NCI-H345 (cell line): ENCODE data around the gene CDC73.
"Not testable (repeated sequence)": the region's sequence is repeated elsewhere in the genome, so short reads cannot be mapped to it uniquely, and the experiment has no call there.

Experiments
- DNase-seq: peaks from one replicate; lab custom pipeline; 2025; lab: John Stamatoyannopoulos, UW

CDC73 gene

GRCh38 chr1:193114485-193115095 is 7.2 kb upstream of the CDC73 start:
- no peak for DNase-seq

GRCh38 chr1:193115629-193116227 is 6.1 kb upstream of the CDC73 start:
- no peak for DNase-seq

GRCh38 chr1:193117167-193117566 is 4.7 kb upstream of the CDC73 start:
- DNase-seq: not testable (repeated sequence)

- DNase-seq: no peak
These were observed 3.6 kb upstream of the CDC73 start for GRCh38 chr1:193118194-193118593.

- no peak for DNase-seq
These were observed 2.8 kb upstream of the CDC73 start for GRCh38 chr1:193118803-193119730.

GRCh38 chr1:193120604-193121166 is 1.1 kb upstream of the CDC73 start:
- DNase-seq: no peak

GRCh38 chr1:193123751-193124150 is 1.9 kb downstream of the CDC73 start:
- no peak for DNase-seq

GRCh38 chr1:193125369-193125768 is 3.5 kb downstream of the CDC73 start:
- DNase-seq: no peak

GRCh38 chr1:193131266-193131860 is 9.5 kb downstream of the CDC73 start:
- no peak for DNase-seq

GRCh38 chr1:193140254-193140653 is 18.4 kb downstream of the CDC73 start:
- no peak for DNase-seq

- no peak for DNase-seq
These were observed 20.0 kb downstream of the CDC73 start for GRCh38 chr1:193141804-193142203.

GRCh38 chr1:193142409-193142808 is 20.6 kb downstream of the CDC73 start:
- DNase-seq: no peak

GRCh38 chr1:193143285-193143684 is 21.5 kb downstream of the CDC73 start:
- no peak for DNase-seq

GRCh38 chr1:193144361-193144938 is 22.6 kb downstream of the CDC73 start:
- DNase-seq: no peak

- no peak for DNase-seq
These were observed 23.2 kb downstream of the CDC73 start for GRCh38 chr1:193144999-193145398.

- no peak for DNase-seq
These were observed 34.4 kb downstream of the CDC73 start for GRCh38 chr1:193156117-193156821.

GRCh38 chr1:193156822-193157142 is 35.0 kb downstream of the CDC73 start:
- DNase-seq: no peak

GRCh38 chr1:193157360-193157759 is 35.5 kb downstream of the CDC73 start:
- DNase-seq: no peak

GRCh38 chr1:193176113-193176512 is 54.3 kb downstream of the CDC73 start:
- no peak for DNase-seq

- no peak for DNase-seq
These were observed 55.0 kb downstream of the CDC73 start for GRCh38 chr1:193176788-193177187.

GRCh38 chr1:193179094-193179493 is 57.3 kb downstream of the CDC73 start:
- DNase-seq: no peak
